Transverse colon (tissue), 4 donors: ENCODE data around the gene FKTN. TPM values are rescaled to one million over a fixed set of nuclear protein-coding genes. Genes with fewer than 3 reads are reported as not detected.

Source experiments
- DNase-seq: peaks from one replicate; pipeline ENCODE4 v3.0.0-alpha.2; 2019
- H3K27ac ChIP-seq, 4 donors: fragments of 200-600 bp; sonication (generic); 2 replicates each; pipeline ENCODE4 v1.5.1; 2016 to 2018; ENCODE audit warnings: inconsistent platforms in 4 of 4
- H3K27me3 ChIP-seq: fragments of 200-600 bp; sonication (generic); 2 replicates; pipeline ENCODE4 v1.5.1; 2017; ENCODE audit warnings: inconsistent platforms
- H3K36me3 ChIP-seq, 4 donors: fragments of 200-600 bp; sonication (generic); 2 replicates each; pipeline ENCODE4 v1.5.1; 2017 to 2019; ENCODE audit warnings: inconsistent platforms in 4 of 4
- H3K4me1 ChIP-seq, 4 donors: fragments of 200-600 bp; sonication (generic); 2 replicates each; pipeline ENCODE4 v1.5.1; 2017 to 2020; ENCODE audit warnings: inconsistent platforms in 4 of 4
- H3K4me3 ChIP-seq, 4 donors: fragments of 200-600 bp; sonication (generic); 1 replicate in 1 of 4; 2 replicates in 3 of 4; pipeline versions ENCODE4 v1.5.1 to v1.6.1; 2017 to 2019; ENCODE audit warnings: inconsistent platforms in 4 of 4
- H3K9me3 ChIP-seq, 2 donors: fragments of 200-600 bp; sonication (generic); 2 replicates each; pipeline ENCODE4 v1.5.1; 2017 to 2019; ENCODE audit warnings: inconsistent platforms in 2 of 2
- CTCF ChIP-seq, 5 experiments: fragments of 200-600 bp in 3 of 5; fragments of 450-650 bp in 2 of 5; sonication (generic) in 3 of 5; IDR thresholded peaks; 1 replicate in 2 of 5; 2 replicates in 3 of 5; pipeline ENCODE4 v1.5.1; 2016 to 2017; ENCODE audit warnings: antibody characterized with exemption in 5 of 5, inconsistent platforms in 3 of 5, mild to moderate bottlenecking in 2 of 5, moderate library complexity in 1 of 5
- EP300 ChIP-seq: sonication (generic); formaldehyde crosslinking; IDR thresholded peaks from one replicate; pipeline ENCODE4 v1.6.1; 2017; ENCODE audit warnings: antibody characterized with exemption, low read depth
- POLR2A ChIP-seq: fragments of 450-650 bp; IDR thresholded peaks from one replicate; pipeline ENCODE4 v1.6.1; 2016; ENCODE audit warnings: antibody characterized with exemption, mild to moderate bottlenecking, moderate library complexity
- POLR2AphosphoS5 ChIP-seq, 3 donors: sonication (generic); formaldehyde crosslinking; IDR thresholded peaks; one replicate each; pipeline ENCODE4 v1.6.1; 2016; ENCODE audit warnings: antibody characterized with exemption in 3 of 3
- WGBS, 2 donors: methylation state at CpG; one replicate each; pipeline ENCODE4 v1.1.5; 2018; ENCODE audit warnings: low coverage in 1 of 2; 5-methylcytosine and 5-hydroxymethylcytosine counted together
- in situ Hi-C, 4 donors: fragments of 200-750 bp; cut with MboI; loops; one replicate each; pipeline versions ENCODE4 v1.15.0 to v1.15.1; 2017; ENCODE audit warnings: low sequenced_read_pairs in 3 of 4, low pct_ligation_motif_present in 1 of 4, low pct_unique_long_range_greater_than_20kb in 1 of 4
- intact Hi-C: fragments of 100-400 bp; cut with DNase I; formaldehyde crosslinking; loops from one replicate; pipeline ENCODE4 v1.15.1; 2023; ENCODE audit warnings: low total_unique reads
- total RNA-seq, 4 donors: library from RNA; depleted of rRNA; stranded (reverse); fragments of >200 nt; gene quantifications; one replicate each; pipeline ENCODE4 v1.1.0, GENCODE V29; 2016

Gene FKTN
- total RNA-seq, 4 donors from 2014 or later: 6.7 to 15.1 (median 14.5) TPM

- intact Hi-C loops (no loop called here), in situ Hi-C loops (no loop called here)
- H3K4me1 ChIP-seq: peaks cover 0 to 9% (median under 1%) of the 10 kb centered on the region in 4 donors
- no peaks in the 10 kb centered on the region for H3K27me3 ChIP-seq
- no peak overlapping the region for H3K4me3 ChIP-seq
- H3K27ac ChIP-seq: no peak overlapping the region
- no peaks in the 10 kb centered on the region for H3K9me3 ChIP-seq
- TF ChIP-seq CTCF (IDR thresholded peaks at IDR 0.05) (no peak), EP300 (no peak), POLR2A (no peak), POLR2AphosphoS5 (IDR thresholded peaks at IDR 0.05) (no peak)
- no peak for DNase-seq
- H3K36me3 ChIP-seq: no peaks in the 10 kb centered on the region
- 52 to 80% methylated on average over 2 to 3 of the region's 3 CpGs for WGBS, 2 donors
Observed at GRCh38 chr9:105673850-105674387, 116.0 kb downstream of the FKTN start.

DNA sequence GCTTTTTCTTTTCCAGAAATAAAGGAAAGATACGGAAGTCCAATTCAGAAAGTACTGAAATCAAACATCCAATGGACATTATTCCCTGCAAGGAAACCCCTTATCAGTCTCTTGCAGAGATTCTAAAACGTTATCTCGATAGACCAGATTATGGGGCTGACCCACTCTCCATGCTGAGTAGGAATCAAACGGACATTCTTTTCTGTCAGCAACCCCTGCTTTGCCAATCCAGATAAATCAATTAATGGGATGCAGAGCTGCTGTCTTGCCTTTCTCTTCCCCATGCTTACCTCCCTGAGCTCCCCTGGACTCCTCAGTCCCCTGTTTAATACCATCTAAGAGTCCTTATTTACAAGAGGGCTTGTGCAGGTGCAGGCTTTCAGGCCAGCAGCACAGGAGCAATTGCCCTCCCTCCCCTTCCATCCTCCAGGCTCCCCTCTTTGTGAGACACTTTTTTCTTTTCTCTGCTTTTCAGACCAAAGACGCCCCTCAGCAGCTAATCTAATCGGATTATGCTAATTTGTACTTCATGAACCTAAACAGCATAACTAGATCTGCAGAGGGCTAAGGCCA, 118.5 kb downstream of the FKTN start:
- Histone ChIP-seq H3K9me3 (no peaks in the 10 kb centered on the region), H3K36me3 (no peaks in the 10 kb centered on the region), H3K27me3 (no peaks in the 10 kb centered on the region), H3K4me3 (no peak overlapping the region), H3K4me1 (peaks cover 0 to 19% (median 5%) of the 10 kb centered on the region in 4 donors), H3K27ac (no peak overlapping the region)
- no peak for TF ChIP-seq POLR2A
- no peak for TF ChIP-seq CTCF (IDR thresholded peaks at IDR 0.05)
- no peak for TF ChIP-seq EP300
- no peak for TF ChIP-seq POLR2AphosphoS5 (IDR thresholded peaks at IDR 0.05)
- intact Hi-C loops: no loop called here
- in situ Hi-C loops: no loop called here
- WGBS, 2 donors: 69 to 84% methylated on average over 6 of the region's 6 CpGs
- no peak for DNase-seq

GRCh38 chr9:105678163-105678562, 120.2 kb downstream of the FKTN start:
- H3K9me3 ChIP-seq: no peaks in the 10 kb centered on the region
- peaks cover 0 to 12% (median 5%) of the 10 kb centered on the region in 4 donors for H3K4me1 ChIP-seq
- no peaks in the 10 kb centered on the region for H3K27me3 ChIP-seq
- no peak overlapping the region for H3K4me3 ChIP-seq
- WGBS, 2 donors: 85 to 100% methylated on average over 1 of the region's 1 CpG
- no peak for TF ChIP-seq CTCF (IDR thresholded peaks at IDR 0.05)
- TF ChIP-seq POLR2A: no peak
- no peak for TF ChIP-seq POLR2AphosphoS5 (IDR thresholded peaks at IDR 0.05)
- TF ChIP-seq EP300: no peak
- H3K27ac ChIP-seq: no peak overlapping the region
- intact Hi-C loops (no loop called here), in situ Hi-C loops (no loop called here)
- no peaks in the 10 kb centered on the region for H3K36me3 ChIP-seq
- DNase-seq: no peak

GRCh38 chr9:105678781-105679180, 120.8 kb downstream of the FKTN start:
- Histone ChIP-seq H3K36me3 (no peaks in the 10 kb centered on the region), H3K4me3 (no peak overlapping the region), H3K27me3 (no peaks in the 10 kb centered on the region), H3K4me1 (peaks cover 0 to 10% (median 5%) of the 10 kb centered on the region in 4 donors), H3K9me3 (no peaks in the 10 kb centered on the region), H3K27ac (no peak overlapping the region)
- no peak for DNase-seq
- WGBS, 2 donors: 35% methylated on average over 1 of the region's 1 CpG; no CpG with 5 or more reads in 1 of the 2 donors
- in situ Hi-C loops: no loop called here
- TF ChIP-seq POLR2A (no peak), POLR2AphosphoS5 (IDR thresholded peaks at IDR 0.05) (no peak), CTCF (IDR thresholded peaks at IDR 0.05) (no peak), EP300 (no peak)
- intact Hi-C loops: no loop called here
